RWPE2 (cell line): ENCODE measurements around the gene KIF1B.

Experiments used
- ATAC-seq: fragments of 200-7000 bp; cut with Tn5 transposase; 3 replicates; pipeline ENCODE4 v1.9.1; 2021; ENCODE audit warnings: low read depth
- DNase-seq: peaks from one replicate; pipeline ENCODE4 v3.0.0-alpha.2; 2020; ENCODE audit warnings: low spot score
- H3K27ac ChIP-seq: fragments of 450-650 bp; 2 replicates; pipeline ENCODE4 v1.5.1; 2017; ENCODE audit warnings: mild to moderate bottlenecking; ENCODE audit not compliant: poor library complexity, severe bottlenecking
- H3K27me3 ChIP-seq: fragments of 250-450 bp; sonication (Bioruptor Pico); 2 replicates; pipeline ENCODE4 v1.5.1; 2021; ENCODE audit warnings: mild to moderate bottlenecking, moderate library complexity; ENCODE audit not compliant: insufficient read depth, poor library complexity, severe bottlenecking
- H3K36me3 ChIP-seq: fragments of 250-450 bp; sonication (Bioruptor Pico); 2 replicates; pipeline ENCODE4 v1.5.1; 2020; ENCODE audit warnings: low read depth, mild to moderate bottlenecking, moderate library complexity
- H3K4me1 ChIP-seq: fragments of 250-450 bp; sonication (Bioruptor Pico); 2 replicates; pipeline ENCODE4 v1.5.1; 2021; ENCODE audit warnings: mild to moderate bottlenecking, moderate library complexity; ENCODE audit not compliant: insufficient read depth, poor library complexity, severe bottlenecking
- H3K4me3 ChIP-seq: fragments of 250-450 bp; sonication (Bioruptor Pico); 2 replicates; pipeline ENCODE4 v1.5.1; 2021; ENCODE audit warnings: mild to moderate bottlenecking, moderate library complexity; ENCODE audit not compliant: severe bottlenecking
- H3K9me3 ChIP-seq: fragments of 250-450 bp; sonication (Bioruptor Pico); 2 replicates; pipeline ENCODE4 v1.5.1; 2021; ENCODE audit warnings: mild to moderate bottlenecking, moderate library complexity; ENCODE audit not compliant: severe bottlenecking
- TF ChIP-seq, protein P1 (sequence below): fragments of 450-650 bp; IDR thresholded peaks from one replicate; pipeline ENCODE4 v1.5.1; 2017; ENCODE audit warnings: mild to moderate bottlenecking, moderate library complexity; ENCODE audit not compliant: poor library complexity, severe bottlenecking

KIF1B gene

GRCh38 chr1:10186331-10187025, 23.9 kb upstream of the KIF1B start:
- no peak for ATAC-seq

GRCh38 chr1:10187026-10187334, 23.4 kb upstream of the KIF1B start:
- no peaks in the 10 kb centered on the region for H3K36me3 ChIP-seq
- no peak overlapping the region for H3K27ac ChIP-seq
- TF ChIP-seq, protein P1, sequence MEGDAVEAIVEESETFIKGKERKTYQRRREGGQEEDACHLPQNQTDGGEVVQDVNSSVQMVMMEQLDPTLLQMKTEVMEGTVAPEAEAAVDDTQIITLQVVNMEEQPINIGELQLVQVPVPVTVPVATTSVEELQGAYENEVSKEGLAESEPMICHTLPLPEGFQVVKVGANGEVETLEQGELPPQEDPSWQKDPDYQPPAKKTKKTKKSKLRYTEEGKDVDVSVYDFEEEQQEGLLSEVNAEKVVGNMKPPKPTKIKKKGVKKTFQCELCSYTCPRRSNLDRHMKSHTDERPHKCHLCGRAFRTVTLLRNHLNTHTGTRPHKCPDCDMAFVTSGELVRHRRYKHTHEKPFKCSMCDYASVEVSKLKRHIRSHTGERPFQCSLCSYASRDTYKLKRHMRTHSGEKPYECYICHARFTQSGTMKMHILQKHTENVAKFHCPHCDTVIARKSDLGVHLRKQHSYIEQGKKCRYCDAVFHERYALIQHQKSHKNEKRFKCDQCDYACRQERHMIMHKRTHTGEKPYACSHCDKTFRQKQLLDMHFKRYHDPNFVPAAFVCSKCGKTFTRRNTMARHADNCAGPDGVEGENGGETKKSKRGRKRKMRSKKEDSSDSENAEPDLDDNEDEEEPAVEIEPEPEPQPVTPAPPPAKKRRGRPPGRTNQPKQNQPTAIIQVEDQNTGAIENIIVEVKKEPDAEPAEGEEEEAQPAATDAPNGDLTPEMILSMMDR = no peak
- DNase-seq (no peak), ATAC-seq (no peak)
- H3K4me1 ChIP-seq = no peaks in the 10 kb centered on the region
- H3K9me3 ChIP-seq = no peaks in the 10 kb centered on the region
- no peaks in the 10 kb centered on the region for H3K27me3 ChIP-seq
- no peak overlapping the region for H3K4me3 ChIP-seq

More at GRCh38 chr1:10186331-10187025, 23.9 kb upstream of the KIF1B start:
- H3K36me3 ChIP-seq = no peaks in the 10 kb centered on the region
- no peak overlapping the region for H3K4me3 ChIP-seq
- DNase-seq = no peak
- TF ChIP-seq, protein P1 = no peak
- no peak overlapping the region for H3K27ac ChIP-seq
- no peaks in the 10 kb centered on the region for H3K27me3 ChIP-seq
- no peaks in the 10 kb centered on the region for H3K4me1 ChIP-seq
- H3K9me3 ChIP-seq = no peaks in the 10 kb centered on the region

DNA sequence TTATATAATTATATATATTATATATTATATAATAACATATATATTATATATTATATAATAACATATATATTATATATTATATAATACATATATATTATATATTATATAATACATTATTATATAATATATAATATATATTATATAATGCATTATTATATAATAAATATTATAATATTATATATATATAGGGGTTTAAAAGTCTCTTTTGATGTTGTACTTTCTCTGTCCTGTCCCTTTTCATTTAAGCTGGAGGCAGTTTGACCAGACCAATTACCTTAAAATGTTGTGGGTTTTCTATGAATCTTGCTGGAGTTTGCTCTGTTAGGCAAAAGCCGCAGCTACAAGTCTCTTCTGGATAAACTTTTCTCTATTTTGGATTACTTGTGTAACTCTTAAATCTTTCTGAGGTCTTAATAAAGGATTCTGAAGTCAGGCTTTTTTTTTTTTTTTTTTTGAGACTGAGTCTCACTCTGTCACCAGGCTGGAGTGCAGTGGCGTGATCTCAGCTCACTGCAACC, 22.2 kb upstream of the KIF1B start:
- DNase-seq (no peak), ATAC-seq (no peak)
- Histone ChIP-seq H3K27ac (no peak overlapping the region), H3K9me3 (no peaks in the 10 kb centered on the region), H3K27me3 (no peaks in the 10 kb centered on the region), H3K4me3 (no peak overlapping the region), H3K4me1 (no peaks in the 10 kb centered on the region), H3K36me3 (no peaks in the 10 kb centered on the region)
- TF ChIP-seq, protein P1 = no peak

GRCh38 chr1:10189659-10190058, 20.7 kb upstream of the KIF1B start:
- H3K27me3 ChIP-seq = no peaks in the 10 kb centered on the region
- H3K4me1 ChIP-seq = no peaks in the 10 kb centered on the region
- no peak for DNase-seq

More at GRCh38 chr1:10189659-10190058, 20.7 kb upstream of the KIF1B start:
- TF ChIP-seq, protein P1 = no peak
- ATAC-seq = no peak; the same call in 2 of the 3 replicates
- Histone ChIP-seq H3K27ac (no peak overlapping the region), H3K36me3 (no peaks in the 10 kb centered on the region), H3K4me3 (no peak overlapping the region), H3K9me3 (no peaks in the 10 kb centered on the region)
